Measurements from ENCODE around the gene BACH2. TPM values are rescaled to one million over a fixed set of nuclear protein-coding genes. Genes with fewer than 3 reads are reported as not detected.
"Not testable (repeated sequence)": the region's sequence is repeated elsewhere in the genome, so short reads cannot be mapped to it uniquely, and the experiment has no call there.

Gene BACH2
- total RNA-seq, 1 experiment from 2014 or later: 2.0 TPM

DNA sequence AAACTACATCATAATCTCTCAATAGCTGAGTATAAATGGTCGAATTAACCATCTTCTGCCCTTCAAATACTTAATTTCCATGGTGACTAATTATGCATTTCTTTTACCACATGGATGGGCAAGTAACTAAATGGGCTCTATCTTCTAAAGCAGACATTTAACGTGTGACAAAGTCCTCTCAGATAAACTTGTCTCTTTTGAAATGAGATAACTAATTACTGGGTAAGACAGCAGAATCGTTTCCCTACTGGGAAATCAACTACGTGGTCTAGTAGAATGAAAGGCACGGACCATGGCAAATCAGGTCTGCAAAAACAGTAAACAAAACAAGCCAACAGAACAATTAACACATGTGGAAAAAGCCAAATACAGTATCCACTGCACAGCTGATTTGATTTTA is 137.7 kb downstream of the BACH2 start:
- no peak for DNase-seq (ENCODE audit: low read depth)

DNA sequence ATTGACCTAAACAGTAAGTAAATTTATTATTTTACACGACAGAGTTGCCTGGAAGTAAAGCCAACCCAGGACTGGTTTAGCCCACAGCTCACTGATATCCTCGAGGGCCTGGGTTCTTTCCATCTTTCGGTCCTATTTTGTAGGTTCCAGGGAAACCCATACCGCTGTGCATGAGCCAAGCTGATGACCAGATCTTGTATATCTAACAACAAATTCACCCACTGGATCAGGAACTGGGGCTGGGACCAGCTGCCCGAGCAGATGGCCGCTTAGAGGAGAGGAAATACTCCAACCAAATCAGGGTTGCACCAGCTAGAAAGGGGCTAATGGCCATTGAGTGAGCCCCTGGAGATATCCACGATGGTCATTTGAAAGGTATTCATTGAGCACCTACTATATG is 139.2 kb downstream of the BACH2 start:
- DNase-seq (ENCODE audit: low read depth): no peak

DNA sequence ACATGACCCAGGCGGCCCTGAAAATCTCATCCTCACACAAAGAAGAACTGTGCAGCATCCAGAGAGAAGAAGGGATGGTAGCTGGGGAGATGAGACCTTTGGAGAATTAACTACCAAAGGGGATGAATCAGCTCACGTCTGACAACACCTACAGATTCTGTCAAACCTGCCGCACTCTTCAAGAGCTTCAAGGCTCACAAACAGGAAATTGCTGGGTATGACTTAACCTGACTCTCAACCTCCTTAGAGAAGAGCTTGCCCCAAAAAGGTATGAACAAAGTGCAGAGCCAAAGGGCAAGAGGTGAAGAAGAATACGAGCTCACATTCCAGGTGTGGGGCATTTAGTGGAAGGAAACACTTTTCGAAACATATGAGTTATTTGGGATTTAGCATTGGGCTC is 139.8 kb downstream of the BACH2 start:
- DNase-seq (ENCODE audit: low read depth): no peak

DNA sequence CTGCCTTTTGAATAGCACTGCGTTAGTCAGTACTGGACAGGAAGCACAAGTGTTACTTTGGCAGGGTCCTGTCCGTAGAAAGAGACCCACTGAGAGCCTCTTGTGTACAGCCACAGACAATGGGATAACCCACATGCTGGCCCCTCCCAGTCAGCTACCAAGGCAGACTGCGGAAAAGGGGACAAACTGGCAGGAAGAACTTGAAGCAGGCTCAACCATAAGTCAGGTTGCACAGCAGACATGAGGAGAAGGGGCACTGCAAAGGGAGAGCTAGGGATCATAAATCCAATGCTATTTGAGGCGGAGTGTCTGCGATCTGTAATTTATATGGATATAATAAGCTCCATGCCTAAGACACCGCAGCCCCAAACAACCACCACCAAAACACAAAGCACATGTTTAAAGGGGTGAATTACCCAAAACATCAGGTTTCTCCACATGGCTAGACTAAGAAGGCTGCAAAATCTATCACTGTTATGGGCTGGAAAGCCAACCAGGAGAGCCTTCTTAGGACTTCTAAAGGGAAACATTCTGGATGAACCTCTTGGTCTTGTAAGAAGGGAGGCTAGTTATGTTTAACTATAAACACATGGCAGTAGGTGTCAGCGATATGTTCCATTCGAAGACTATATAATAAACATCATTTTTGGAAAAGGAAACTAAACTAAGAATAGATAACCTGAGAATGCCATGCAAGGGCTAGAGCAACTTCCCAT is 141.7 kb downstream of the BACH2 start:
- DNase-seq (ENCODE audit: low read depth): no peak

DNA sequence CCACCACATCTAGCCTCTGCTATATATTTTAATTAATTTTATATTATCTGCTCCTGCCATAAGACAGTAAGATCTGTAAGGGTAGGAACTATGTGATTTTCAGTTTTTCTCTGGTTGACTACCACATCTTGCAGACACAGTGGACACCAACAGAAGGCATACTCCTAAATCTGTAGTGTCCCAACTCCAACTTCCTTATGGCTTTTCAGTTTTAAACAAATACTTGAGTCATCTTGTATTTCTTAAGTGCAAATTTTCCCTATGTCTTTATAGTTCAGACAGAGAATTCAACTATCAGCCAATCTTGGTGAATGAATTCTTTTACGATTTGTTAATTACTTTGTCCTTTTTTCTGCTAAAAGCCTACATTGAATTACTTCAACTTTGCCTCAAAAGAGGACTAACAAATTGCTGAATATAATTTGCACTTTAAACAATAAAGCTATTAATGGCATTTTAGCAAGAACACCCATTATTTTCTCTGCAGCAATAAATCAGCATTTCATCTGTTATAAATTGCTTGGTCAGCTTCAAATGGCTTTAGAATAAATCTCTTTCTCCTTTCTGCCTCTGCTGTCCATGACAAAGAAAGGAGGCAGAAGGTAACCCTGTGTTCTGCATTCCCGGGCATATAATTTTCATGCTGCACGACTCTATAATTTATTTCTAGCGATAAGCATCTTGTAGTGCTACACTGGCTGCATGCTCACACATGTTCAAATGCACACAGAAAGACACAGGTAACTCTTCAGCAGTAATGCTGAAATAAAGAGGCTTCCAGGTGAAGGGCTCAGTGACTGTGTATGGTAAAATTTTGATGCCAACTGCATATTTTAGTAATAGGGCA is 144.8 kb downstream of the BACH2 start:
- no peak for DNase-seq (ENCODE audit: low read depth)

DNA sequence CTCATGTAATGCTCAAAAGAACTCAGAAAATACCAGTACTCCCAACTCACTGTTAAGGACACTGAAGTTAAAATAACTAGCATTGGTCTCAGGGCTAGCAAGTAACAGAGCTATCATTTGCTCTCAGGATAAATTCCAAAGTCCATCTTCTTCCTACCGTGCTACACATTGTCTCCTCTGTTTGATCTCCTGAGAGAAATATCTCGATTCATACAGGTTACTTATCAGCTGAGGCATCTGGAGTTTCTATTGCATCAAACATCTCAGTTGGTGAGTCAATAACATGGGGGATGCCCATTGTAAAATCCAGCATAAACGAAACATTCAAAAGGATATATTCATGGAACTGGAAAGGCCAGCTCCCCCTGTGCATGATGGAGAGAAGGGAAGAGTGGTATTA is 147.4 kb downstream of the BACH2 start:
- no peak for DNase-seq (ENCODE audit: low read depth)

DNA sequence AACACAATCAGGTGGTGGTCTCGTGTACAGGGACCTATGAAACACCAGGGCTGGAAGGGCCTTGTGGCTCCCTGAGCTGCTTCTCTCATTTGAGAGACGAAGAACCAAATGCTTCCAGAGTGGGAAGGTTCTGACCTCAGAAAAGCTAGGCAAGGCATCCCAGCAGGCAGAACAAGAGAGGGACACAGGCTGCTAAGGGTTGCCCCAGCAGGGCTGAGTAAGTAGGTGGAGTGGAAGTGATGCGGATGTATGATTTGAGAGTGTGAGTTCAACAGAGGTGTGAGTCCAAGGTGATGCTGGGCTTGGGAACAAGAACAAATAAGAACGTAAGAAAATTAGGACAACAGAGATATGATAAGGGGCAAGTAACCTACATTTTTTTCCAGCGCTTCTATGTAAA is 147.8 kb downstream of the BACH2 start:
- DNase-seq (ENCODE audit: low read depth): no peak

DNA sequence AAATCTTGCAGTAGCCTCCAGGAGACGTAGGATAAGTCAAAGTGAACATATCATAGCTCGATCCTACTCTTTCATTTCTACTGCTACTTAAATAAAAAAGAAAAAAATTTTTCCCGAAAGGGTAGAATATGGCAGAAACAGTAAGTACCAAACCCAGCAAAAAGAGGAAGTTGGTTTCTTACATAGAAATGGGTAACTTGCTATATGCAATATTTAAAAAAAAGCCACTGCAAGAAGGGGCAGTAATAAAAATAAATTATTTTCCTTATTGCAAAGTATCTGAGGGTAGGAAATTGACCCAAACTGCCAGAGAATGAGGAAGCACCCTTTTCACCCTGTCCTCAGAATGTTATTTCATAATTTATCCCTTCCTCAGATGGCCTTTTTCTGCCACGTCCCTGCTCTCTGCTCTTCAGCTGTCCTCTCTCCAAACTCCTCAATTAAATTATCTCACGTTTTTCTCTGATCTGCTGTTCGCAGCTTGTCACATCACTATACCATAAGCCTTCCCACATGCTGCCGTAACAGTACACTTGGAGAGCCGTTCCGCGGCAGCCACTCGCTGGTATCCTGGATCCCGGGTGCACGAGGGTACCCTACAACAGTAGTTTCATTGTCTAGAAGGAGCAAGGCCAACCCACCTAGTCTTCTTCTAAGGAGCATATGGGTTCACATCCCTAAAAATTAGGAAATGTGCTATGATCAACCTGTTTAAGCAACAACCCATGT is 149.6 kb downstream of the BACH2 start:
- DNase-seq (ENCODE audit: low read depth): no peak

DNA sequence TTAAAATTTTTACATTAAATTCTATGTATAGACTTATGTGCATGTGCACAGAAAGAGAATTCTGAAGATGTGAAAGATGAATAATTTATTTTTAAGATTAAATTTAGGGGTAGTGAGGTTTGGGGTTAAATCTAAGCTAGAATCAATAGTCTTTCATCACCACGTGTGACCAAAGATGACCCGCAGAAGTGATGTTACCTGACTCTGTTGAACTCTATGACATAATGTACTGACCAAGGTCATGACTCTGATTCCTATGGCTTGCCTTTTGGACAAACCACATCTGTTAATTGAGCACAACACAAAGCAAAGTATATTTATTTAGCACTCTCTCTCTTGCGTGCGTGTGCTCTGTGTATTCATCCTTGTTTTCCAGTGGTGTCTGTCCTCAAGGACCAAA is 150.6 kb downstream of the BACH2 start:
- no peak for DNase-seq (ENCODE audit: low read depth)

DNA sequence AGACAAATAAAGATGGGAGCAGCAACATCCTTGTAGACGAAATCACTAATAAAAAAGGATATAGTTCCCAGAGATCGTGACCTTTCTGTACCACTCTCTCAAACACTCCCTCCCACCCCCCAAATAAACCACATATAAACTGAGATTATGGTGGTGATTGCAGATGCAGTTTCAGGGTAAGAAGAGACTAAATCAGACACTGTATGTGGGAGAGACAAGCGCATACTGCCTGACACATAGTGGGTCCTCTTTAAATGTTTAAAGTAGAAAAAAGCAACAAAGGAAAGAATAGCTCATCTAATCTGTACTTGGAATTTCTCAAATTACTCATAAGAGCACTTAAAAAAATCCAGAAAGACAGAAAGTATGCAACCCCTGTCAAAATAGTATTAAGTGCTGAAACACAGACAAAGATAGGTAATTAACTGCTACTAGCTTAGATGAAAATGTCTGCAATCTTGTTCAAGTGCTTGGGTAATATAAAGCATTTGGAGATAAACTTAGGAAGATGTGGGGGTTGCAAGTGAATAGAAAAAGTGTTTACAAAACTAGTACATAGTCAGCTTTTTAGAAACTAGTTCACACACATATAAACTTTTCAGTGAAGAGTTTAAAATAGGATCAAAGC is 151.6 kb downstream of the BACH2 start:
- no peak for DNase-seq (ENCODE audit: low read depth)

DNA sequence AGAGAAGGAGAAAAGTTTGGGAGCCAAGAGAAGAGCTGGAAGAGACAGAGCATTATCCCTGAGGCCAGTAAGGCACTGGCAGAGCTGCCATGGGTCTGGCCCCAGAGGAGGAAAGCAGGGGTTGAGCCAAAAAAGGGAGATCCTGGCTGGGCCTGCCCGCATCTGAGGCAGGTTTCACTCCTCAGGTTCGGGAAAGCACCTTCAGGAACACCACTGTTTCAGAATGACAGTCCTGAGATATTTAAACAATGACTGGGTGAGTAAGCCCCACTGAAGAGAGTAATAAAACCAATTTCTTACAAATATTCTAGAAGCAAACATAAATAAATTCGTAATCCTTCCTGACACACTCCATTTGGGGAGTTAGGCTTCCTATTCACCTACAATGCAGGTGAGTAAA is 152.2 kb downstream of the BACH2 start:
- DNase-seq (ENCODE audit: low read depth): no peak

DNA sequence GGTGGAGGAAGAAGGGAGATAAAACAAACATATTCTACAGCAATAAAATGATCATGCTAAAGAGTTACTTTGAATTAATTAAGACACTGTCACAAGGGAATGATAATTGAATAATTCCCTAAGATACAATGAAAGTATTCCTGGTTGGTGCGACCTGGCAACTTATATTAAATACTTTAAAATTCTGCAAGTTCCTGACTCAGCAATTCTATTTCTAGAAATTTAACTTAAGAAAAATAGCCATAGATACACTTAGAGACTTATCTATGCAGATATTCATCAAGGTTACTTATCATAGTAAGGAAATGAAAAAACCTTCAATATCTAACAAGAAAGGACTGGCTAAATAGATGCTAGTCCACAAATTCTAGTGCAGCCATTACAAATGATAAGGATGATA is 156.0 kb downstream of the BACH2 start:
- no peak for DNase-seq (ENCODE audit: low read depth)

DNA sequence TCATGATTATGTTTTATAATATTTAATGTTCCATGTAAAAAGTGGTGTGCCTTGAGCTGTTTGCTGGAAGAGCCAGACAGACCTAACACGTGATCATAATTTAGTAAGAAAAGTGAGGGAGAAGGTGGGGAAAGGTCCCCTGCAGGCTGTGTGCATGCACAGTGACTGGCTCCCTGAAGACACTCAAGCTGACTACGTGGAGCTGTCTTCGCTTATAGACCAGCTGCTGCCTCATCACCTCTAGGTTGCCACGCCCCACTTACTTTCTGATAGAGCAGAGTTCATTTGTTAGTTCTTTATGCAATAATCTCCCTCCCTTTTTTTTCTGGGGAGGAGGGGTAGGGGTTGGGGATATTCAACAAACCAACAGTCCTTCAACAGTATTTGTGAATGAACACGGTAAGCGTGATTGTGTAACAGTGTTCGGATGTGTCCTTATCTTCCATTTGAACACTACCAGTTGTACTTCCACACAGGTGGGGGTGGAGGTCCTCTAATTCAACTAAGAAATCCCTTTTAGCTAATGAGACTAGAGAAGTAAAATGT is 157.3 kb downstream of the BACH2 start:
- no peak for DNase-seq (ENCODE audit: low read depth)

DNA sequence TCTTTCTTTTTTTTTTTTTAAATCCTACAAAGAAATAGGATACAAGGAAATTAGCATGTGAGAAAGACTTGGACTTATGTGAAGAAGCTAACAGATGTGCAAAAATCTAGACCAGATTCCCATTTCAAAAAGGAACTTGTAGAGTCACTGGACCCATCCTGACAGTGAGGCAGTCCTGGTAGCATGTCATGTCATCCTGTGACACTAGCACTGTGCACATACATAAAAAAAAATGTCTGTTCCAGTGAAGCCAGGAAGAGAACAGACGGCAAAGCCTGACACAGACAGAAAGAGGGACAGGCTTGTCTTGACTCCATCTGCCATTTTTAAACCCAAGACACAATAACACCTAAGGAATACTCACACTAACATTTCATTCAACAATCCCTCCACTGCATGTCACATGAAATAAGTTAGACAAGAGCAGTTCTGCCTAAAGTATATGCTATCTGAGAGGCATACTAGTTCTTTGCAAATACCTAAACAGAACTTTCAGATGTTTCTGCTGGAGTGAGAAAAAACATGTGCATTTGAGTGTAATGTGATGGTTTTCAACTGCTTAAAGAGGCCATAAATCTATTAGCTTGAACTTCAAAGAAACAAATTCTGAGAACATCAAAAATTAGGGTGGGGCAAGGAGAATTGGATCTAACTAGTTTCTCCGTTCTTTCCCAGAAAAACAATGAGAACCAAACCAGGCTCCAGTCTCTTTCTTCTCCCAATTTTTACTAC is 159.6 kb downstream of the BACH2 start:
- no peak for DNase-seq (ENCODE audit: low read depth)

DNA sequence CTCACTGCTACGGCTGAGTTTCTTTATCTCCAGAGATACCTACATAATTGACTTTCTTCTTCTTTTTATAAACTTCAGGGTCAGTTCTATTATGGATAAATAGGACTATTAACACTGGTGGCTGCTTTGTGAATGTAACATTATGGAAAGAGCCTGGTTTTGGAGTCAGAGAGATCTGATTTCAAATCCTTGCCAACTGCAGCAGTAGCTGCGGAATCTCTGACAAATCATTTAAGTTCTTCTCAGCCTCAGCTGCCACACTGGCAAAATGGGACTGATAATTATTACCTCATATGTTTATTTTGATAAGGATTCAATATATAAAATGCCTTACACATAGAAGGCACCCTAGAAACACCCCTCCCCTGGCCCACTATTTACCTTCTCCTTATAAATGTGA is 160.5 kb downstream of the BACH2 start:
- DNase-seq (ENCODE audit: low read depth): no peak

DNA sequence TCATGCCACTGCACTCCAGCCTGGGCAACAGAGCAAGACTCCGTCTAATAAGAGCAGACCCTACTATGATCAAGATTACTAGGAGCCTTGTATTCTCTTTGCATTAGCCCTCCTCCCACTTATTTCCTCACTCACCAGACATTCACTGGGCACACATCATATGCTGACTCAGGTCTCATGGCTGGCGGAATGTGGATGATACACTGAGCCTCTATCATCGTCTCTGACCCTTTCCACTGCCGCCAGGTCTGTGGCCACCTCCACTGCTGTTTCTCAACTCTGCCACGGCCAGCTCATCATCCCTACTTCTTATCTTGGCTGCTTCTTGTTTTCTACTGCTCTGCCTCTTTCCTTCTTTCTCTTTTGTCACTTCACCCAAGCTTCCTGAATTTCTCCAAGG is 161.0 kb downstream of the BACH2 start:
- peak; percentile 73 for DNase-seq (ENCODE audit: low read depth)

DNA sequence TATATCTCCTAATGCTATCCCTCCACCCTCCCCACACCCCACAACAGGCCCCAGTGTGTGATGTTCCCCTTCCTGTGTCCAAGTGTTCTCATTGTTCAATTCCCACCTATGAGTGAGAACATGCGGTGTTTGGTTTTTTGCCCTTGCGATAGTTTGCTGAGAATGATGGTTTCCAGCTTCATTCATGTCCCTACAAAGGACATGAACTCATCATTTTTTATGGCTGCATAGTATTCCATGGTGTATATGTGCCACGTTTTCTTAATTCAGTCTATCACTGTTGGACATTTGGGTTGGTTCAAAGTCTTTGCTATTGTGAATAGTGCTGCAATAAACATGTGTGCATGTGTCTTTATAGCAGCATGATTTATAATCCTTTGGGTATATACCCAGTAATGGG is 163.0 kb downstream of the BACH2 start:
- not testable (repeated sequence) for DNase-seq (ENCODE audit: low read depth)

DNA sequence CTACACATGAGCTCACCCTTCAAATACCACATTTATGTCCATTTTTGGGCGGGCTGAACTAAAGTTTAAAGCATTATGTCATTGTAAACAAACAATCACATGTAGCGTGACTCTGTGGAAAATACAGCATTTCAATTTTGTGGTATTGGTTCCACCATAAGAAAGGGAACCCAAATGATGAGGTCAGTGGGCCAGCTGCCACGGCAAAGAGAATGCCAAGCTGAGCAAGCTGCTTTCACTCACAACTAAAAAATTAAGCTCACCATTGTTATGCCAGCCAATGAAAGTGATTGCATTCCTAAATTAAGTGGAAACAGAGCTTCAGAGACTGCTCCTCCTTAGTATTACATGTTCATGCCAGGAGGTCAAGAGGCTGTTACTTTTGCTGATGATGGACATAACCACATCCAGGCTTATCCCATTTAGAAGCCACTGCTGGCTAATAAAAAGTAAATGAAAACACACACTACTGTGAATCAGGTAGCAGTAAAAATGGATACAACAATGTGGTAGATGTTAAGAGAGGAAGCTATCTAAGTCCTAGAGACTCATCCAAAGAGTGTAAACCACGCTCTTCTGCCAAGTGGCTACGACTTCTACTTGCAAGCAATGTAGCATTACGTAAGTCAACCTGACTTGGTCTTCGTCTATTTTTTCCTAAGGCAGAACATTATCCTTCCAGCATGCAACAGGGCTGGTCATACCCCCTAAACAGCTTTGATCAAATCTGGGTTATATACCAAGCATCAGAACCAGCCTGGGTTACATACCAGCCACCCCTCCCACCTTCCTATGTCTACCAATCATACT is 164.8 kb downstream of the BACH2 start:
- peak; percentile 88 for DNase-seq (ENCODE audit: low read depth)

DNA sequence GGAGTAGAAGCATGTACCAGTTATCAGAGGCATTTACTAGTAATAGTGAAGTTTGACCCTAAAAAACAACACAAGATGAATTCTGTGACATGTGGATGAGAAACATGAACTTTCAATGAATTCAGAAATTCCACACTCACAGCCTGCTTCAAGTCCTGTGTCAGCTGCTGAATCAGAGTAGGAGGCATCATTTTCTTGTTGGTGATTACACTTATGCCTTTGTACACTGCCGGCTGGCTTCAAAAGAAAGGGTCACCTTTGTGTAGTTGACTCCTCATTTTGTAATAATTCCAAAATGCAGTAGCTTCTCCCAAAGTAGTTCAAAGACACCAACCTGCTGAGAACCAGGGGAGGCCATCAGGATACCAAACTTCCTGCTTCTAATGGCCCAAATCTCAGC is 165.5 kb downstream of the BACH2 start:
- no peak for DNase-seq (ENCODE audit: low read depth)

DNA sequence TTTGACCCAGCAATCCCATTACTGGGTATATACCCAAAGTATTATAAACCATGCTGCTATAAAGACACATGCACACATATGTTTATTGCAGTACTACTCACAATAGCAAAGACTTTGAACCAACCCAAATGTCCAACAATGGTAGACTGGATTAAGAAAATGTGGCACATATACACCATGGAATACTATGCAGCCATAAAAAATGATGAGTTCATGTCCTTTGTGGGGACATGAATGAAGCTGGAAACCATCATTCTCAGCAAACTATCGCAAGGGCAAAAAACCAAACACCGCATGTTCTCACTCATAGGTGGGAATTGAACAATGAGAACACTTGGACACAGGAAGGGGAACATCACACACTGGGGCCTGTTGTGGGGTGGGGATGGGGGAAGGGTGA is 168.0 kb downstream of the BACH2 start:
- not testable (repeated sequence) for DNase-seq (ENCODE audit: low read depth)

Measured in RPMI7951 (cell line).